GM21528 (cell line): ENCODE data around the gene SRD5A2.

Experiments used
- ATAC-seq: cut with Tn5 transposase; IDR thresholded peaks from one replicate; pipeline ENCODE4 v1.9.1; 2021; ENCODE audit warnings: mild to moderate bottlenecking, moderate library complexity; ENCODE audit not compliant: unreplicated experiment, low FRiP score

Gene SRD5A2

GRCh38 chr2:31580321-31581117 is at the start of gene SRD5A2:
SRD5A2 (minus strand) TSS chr2:31580938; CDS start chr2:31580900, 38 bp downstream.
- no peak for ATAC-seq

GRCh38 chr2:31606509-31606908 is 25.8 kb upstream of the SRD5A2 start:
- ATAC-seq: no peak

- no peak for ATAC-seq
Measured at GRCh38 chr2:31598694-31599093, 18.0 kb upstream of the SRD5A2 start.

GRCh38 chr2:31586230-31586629 is 5.5 kb upstream of the SRD5A2 start:
- ATAC-seq: no peak

- ATAC-seq: no peak
Measured at GRCh38 chr2:31581124-31581795, 522 bp upstream of the SRD5A2 start.

GRCh38 chr2:31579996-31580320 is 780 bp downstream of the SRD5A2 start:
- ATAC-seq: no peak

- no peak for ATAC-seq
Measured at GRCh38 chr2:31578316-31578715, 2.4 kb downstream of the SRD5A2 start.

- no peak for ATAC-seq
Measured at GRCh38 chr2:31577143-31577542, 3.6 kb downstream of the SRD5A2 start.

- no peak for ATAC-seq
Measured at GRCh38 chr2:31568585-31569201, 12.0 kb downstream of the SRD5A2 start.

GRCh38 chr2:31567679-31568078 is 13.1 kb downstream of the SRD5A2 start:
- ATAC-seq: no peak

GRCh38 chr2:31563273-31563839 is 17.4 kb downstream of the SRD5A2 start:
- no peak for ATAC-seq

GRCh38 chr2:31561823-31562222 is 18.9 kb downstream of the SRD5A2 start:
- ATAC-seq: no peak

- ATAC-seq: no peak
Measured at GRCh38 chr2:31558401-31559295, 22.1 kb downstream of the SRD5A2 start.

- no peak for ATAC-seq
Measured at GRCh38 chr2:31556940-31557339, 23.8 kb downstream of the SRD5A2 start.

GRCh38 chr2:31555967-31556706 is 24.6 kb downstream of the SRD5A2 start:
- ATAC-seq: no peak

GRCh38 chr2:31553362-31553761 is 27.4 kb downstream of the SRD5A2 start:
- no peak for ATAC-seq

- ATAC-seq: no peak
Measured at GRCh38 chr2:31547485-31547884, 33.3 kb downstream of the SRD5A2 start.

- ATAC-seq: no peak
Measured at GRCh38 chr2:31541853-31542252, 38.9 kb downstream of the SRD5A2 start.

- ATAC-seq: no peak
Measured at GRCh38 chr2:31539505-31539904, 41.2 kb downstream of the SRD5A2 start.

- ATAC-seq: no peak
Measured at GRCh38 chr2:31535768-31536167, 45.0 kb downstream of the SRD5A2 start.
